Measurements from ENCODE around the gene CALCOCO1.

CALCOCO1 gene

DNA sequence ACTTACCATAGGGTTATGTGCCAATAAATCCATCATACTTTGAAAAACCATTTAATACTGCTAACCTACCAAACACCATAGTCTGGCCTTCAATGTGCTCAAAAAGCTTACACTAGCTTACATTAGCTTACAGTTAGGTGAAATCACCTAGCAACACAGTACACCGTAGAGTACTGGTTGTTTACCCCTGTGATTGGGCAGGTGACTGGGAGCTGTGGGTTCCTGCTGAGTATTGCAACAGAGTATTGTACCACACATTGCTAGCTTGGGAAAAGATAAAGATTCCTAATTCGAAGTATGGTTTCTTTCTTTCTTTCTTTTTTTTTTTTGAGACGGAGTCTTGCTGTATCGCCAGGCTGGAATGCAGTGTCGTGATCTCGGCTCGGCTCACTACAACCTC lies 56.9 kb downstream of the CALCOCO1 start:
- Histone ChIP-seq H3K9me3 (ENCODE audit: control insufficient read depth, insufficient read depth, low read length) (no peaks in the 10 kb centered on the region), H3K4me1 (ENCODE audit: control insufficient read depth, insufficient read depth, low read length) (peaks cover 3% of the 10 kb centered on the region), H3K36me3 (ENCODE audit: control insufficient read depth, insufficient read depth, low read length) (peaks cover 36% of the 10 kb centered on the region), H3K9ac (ENCODE audit: low read depth, low read length) (no peak overlapping the region), H3K27me3 (ENCODE audit: control insufficient read depth, insufficient read depth, low read length) (no peaks in the 10 kb centered on the region), H3K4me3 (ENCODE audit: low read depth, low read length) (no peak overlapping the region)

DNA sequence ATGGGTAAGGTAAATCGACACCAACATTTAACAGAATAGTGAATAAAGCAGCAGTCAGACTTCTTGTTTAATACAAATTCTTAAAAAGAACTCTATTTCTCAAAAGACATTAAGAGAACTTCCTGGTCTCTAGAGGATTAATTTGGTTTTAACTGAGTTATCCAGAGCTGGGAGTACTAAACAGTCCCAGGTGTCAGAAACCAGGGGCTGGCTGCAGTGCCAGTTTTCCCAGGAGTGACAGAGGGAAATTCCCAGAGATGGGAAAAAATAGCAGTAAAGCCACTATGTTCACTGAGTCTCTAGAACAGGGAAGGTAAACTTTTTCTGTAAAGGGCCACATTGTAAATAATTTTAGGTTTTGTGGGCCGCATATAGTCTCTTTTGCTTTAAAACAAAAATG lies 60.2 kb downstream of the CALCOCO1 start:
- Histone ChIP-seq H3K36me3 (ENCODE audit: control insufficient read depth, insufficient read depth, low read length) (peaks cover 45% of the 10 kb centered on the region), H3K9me3 (ENCODE audit: control insufficient read depth, insufficient read depth, low read length) (no peaks in the 10 kb centered on the region), H3K9ac (ENCODE audit: low read depth, low read length) (no peak overlapping the region), H3K4me3 (ENCODE audit: low read depth, low read length) (no peak overlapping the region), H3K4me1 (ENCODE audit: control insufficient read depth, insufficient read depth, low read length) (no peaks in the 10 kb centered on the region), H3K27me3 (ENCODE audit: control insufficient read depth, insufficient read depth, low read length) (no peaks in the 10 kb centered on the region)

DNA sequence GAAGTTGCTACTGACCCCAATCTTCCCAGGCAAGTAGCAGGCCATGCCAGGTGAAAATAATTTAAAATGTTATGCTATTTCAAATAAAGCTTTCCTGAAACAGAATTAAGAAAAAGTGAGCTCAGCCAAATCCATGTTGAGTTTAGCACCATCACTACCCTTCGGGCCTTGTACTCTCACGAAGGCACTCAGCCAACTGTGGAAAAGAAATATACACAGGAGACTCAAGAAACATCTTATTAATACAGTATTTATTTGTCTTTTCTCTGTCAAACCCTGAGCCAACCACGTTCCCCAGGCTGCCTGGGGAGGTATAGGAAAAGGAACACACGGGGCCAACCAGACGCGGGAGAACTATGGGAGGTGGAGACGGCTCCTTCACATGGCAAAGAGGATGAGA lies 62.3 kb downstream of the CALCOCO1 start:
- Histone ChIP-seq H3K9ac (ENCODE audit: low read depth, low read length) (no peak overlapping the region), H3K9me3 (ENCODE audit: control insufficient read depth, insufficient read depth, low read length) (no peaks in the 10 kb centered on the region), H3K4me3 (ENCODE audit: low read depth, low read length) (no peak overlapping the region), H3K36me3 (ENCODE audit: control insufficient read depth, insufficient read depth, low read length) (peaks cover 30% of the 10 kb centered on the region), H3K27me3 (ENCODE audit: control insufficient read depth, insufficient read depth, low read length) (no peaks in the 10 kb centered on the region), H3K4me1 (ENCODE audit: control insufficient read depth, insufficient read depth, low read length) (no peaks in the 10 kb centered on the region)

GRCh38 chr12:53664191-53664590 lies 63.1 kb downstream of the CALCOCO1 start:
- H3K4me1 ChIP-seq (ENCODE audit: control insufficient read depth, insufficient read depth, low read length): peaks cover 5% of the 10 kb centered on the region
- H3K27me3 ChIP-seq (ENCODE audit: control insufficient read depth, insufficient read depth, low read length): no peaks in the 10 kb centered on the region
- H3K36me3 ChIP-seq (ENCODE audit: control insufficient read depth, insufficient read depth, low read length): peaks cover 23% of the 10 kb centered on the region
- no peak overlapping the region for H3K4me3 ChIP-seq (ENCODE audit: low read depth, low read length)
- H3K9me3 ChIP-seq (ENCODE audit: control insufficient read depth, insufficient read depth, low read length): no peaks in the 10 kb centered on the region
- H3K9ac ChIP-seq (ENCODE audit: low read depth, low read length): no peak overlapping the region

GRCh38 chr12:53660041-53660440 lies 67.2 kb downstream of the CALCOCO1 start:
- no peaks in the 10 kb centered on the region for H3K27me3 ChIP-seq (ENCODE audit: control insufficient read depth, insufficient read depth, low read length)
- H3K36me3 ChIP-seq (ENCODE audit: control insufficient read depth, insufficient read depth, low read length): peaks cover 9% of the 10 kb centered on the region
- H3K9ac ChIP-seq (ENCODE audit: low read depth, low read length): peak overlapping the region; percentile 18
- peaks cover 11% of the 10 kb centered on the region for H3K4me1 ChIP-seq (ENCODE audit: control insufficient read depth, insufficient read depth, low read length)
- no peak overlapping the region for H3K4me3 ChIP-seq (ENCODE audit: low read depth, low read length)
- H3K9me3 ChIP-seq (ENCODE audit: control insufficient read depth, insufficient read depth, low read length): no peaks in the 10 kb centered on the region

DNA sequence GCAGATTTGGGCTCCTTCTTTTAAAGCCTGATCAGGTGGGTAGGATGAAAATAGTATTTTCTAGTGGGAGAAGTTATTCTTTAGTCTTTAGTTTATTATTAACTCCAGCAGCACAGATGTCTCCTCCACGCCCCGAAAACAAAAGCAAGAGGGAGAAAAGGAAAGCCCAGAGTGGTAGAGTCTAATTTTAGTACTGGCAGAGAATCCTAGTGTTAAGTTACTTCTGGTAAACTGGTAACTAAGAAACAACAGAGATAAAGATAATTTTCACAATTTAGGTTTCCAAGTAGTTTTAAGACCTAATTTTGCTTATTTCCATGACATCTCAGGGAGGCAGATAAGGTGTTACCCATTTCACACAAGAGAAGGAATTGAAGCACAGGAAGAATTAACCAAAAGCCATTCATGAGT lies 67.7 kb downstream of the CALCOCO1 start:
- peaks cover 5% of the 10 kb centered on the region for H3K36me3 ChIP-seq (ENCODE audit: control insufficient read depth, insufficient read depth, low read length)
- no peak overlapping the region for H3K9ac ChIP-seq (ENCODE audit: low read depth, low read length)
- no peaks in the 10 kb centered on the region for H3K27me3 ChIP-seq (ENCODE audit: control insufficient read depth, insufficient read depth, low read length)
- no peak overlapping the region for H3K4me3 ChIP-seq (ENCODE audit: low read depth, low read length)
- no peaks in the 10 kb centered on the region for H3K9me3 ChIP-seq (ENCODE audit: control insufficient read depth, insufficient read depth, low read length)
- H3K4me1 ChIP-seq (ENCODE audit: control insufficient read depth, insufficient read depth, low read length): peaks cover 11% of the 10 kb centered on the region

GRCh38 chr12:53659011-53659551 lies 68.2 kb downstream of the CALCOCO1 start:
- H3K4me3 ChIP-seq (ENCODE audit: low read depth, low read length): no peak overlapping the region
- peaks cover 3% of the 10 kb centered on the region for H3K36me3 ChIP-seq (ENCODE audit: control insufficient read depth, insufficient read depth, low read length)
- no peaks in the 10 kb centered on the region for H3K9me3 ChIP-seq (ENCODE audit: control insufficient read depth, insufficient read depth, low read length)
- H3K4me1 ChIP-seq (ENCODE audit: control insufficient read depth, insufficient read depth, low read length): peaks cover 11% of the 10 kb centered on the region
- H3K9ac ChIP-seq (ENCODE audit: low read depth, low read length): peak overlapping the region; percentile 49
- H3K27me3 ChIP-seq (ENCODE audit: control insufficient read depth, insufficient read depth, low read length): no peaks in the 10 kb centered on the region

Measured in iPS-15b (cell line).